Kidney capillary endothelial cell (primary cell): Measurements from ENCODE around the gene EXOC7.

ENCODE experiments used
- DNase-seq: peaks from one replicate; pipeline ENCODE4 v3.0.0-alpha.2; 2018; ENCODE audit warnings: low spot score

The EXOC7 gene

DNA sequence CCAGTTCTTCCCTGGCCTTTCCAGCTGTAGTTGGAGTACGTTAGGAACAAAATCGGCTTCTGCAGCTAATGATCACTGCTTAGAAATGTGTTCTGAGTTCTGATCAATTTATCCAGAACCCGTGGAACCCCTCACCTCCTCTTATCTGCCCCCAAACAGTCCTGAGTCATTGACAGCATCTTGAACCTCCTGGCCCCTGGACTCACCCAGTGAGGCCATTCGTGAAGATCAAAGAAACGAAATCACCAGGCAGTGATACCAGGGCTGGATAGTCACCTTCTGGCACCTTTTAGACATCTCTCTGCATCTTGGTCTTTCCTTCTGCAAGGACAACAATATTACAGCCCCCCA lies 17.0 kb upstream of the EXOC7 start:
- DNase-seq = no peak

DNA sequence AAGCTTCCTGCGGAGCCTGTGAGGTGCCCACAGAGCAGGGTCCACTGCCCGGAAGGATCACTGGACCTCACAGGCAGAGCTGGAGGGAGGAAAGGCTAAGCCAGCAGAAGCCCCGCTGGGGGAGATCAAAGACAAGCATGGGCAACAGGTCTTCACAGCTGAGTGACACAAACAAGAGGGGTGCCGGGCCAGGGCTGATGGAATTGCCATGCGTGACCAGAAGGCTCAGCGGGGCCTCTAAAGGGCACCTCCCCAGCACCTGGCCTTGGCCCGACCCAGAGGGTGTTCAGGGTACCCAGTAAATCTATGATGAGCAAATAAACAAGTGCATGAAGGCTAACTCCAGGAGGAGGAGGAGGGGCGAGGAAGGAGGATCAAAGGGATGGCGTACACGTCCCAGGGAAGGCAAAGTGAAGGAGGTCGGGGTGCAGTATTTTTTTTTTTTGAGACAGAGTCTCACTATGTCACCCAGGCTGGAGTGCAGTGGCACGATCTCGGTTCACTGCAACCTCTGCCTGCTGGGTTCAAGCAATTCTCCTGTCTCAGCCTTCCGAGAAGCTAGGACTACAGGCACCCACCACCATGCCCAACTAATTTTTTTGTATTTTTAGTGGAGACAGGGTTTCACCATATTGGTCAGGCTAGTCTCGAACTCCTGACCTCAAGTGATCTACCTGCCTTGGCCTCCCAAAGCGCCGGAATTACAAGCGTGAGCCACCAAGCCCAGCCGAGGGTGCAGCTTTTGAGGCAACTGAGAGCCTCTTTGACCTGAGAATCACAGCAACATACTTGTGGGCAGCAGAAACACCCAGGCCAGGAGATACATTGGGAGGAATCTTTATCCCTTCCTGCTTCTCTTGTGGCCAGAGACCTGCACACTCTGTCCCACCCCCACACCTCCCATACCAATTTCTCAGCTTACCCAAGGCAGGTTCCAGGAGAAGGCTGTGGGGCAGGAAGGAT lies 16.1 kb upstream of the EXOC7 start:
- no peak for DNase-seq

DNA sequence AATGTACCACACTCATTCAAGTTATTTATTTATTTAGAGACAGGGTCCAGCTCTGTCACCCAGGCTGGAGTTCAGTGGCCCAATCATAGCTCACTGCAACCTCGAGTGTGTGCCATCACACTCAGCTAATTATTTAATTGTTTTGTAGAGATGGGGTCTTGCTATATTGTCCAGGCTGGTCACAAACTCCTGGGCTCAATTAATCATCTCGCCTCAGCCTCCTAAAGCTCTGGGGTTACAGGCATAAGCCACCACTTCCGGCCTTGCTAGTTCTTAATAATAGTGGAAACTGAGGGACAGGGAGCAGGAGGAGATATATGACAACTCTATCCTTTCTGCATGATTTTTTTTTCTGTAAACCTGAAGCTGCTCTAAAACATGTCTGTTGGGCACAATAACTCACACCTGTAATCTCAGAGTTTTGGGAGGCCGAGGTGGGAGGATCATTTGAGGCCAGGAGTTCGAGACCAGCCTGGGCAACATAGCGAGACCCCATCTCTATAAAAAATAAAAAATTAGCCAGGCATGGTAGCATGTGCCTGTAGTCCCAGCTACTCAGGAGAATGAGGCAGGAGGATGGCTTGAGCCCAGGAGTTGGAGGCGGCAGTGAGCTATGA lies 11.7 kb upstream of the EXOC7 start:
- DNase-seq = no peak

DNA sequence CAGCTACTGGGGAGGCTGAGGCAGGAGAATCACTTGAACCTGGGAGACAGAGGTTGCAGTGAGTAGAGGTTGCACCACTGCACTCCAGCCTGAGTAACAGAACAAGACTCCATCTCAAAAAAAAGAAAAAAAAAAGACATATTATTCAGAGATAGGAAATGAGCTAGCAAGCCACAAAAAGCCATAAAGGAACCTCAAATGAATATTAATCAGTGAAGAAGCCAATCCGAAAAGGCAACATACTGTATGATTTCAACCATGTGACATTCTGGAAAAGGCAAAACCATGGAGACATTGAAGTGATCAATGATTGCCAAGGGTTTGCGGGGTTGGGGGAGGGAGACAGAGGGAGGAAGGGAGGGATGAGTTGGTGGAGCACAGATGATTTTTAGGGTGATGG lies 8.4 kb upstream of the EXOC7 start:
- no peak for DNase-seq

DNA sequence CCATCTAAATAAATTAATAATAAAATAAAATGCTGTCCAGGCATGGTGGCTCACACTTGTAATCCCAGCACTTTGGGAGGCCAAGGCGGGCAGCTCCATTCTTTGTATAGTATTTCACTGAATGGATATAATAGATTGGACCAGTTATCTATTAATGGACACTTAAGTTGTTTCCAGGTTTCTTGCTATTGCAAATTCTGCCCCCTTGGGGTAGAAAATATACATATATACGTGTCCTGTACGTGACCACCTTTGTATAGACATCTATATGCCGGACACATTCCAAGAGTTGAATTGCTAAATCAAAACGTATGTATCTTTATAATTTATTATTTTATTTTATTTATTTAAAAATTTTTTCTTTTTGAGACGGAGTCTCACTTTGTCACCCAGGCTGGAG lies 3.9 kb upstream of the EXOC7 start:
- no peak for DNase-seq

DNA sequence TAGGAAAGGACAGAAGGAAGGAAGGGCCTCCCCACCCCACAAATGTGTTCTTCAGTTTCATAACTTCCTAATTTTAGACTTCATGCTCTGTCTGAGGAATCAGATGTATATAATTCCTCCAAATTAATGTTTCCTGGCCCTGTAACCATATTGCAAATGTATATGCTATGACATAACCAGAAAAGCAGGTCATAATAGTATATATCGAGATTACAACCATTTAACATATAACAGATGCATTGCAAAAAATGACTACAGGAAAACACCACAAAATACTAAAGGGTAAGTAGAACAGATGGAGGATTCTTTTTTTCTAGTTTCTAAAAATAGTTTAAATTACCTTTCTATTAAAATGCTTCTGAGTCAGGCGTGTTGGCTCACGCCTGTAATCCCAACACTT lies 3.1 kb upstream of the EXOC7 start:
- no peak for DNase-seq

DNA sequence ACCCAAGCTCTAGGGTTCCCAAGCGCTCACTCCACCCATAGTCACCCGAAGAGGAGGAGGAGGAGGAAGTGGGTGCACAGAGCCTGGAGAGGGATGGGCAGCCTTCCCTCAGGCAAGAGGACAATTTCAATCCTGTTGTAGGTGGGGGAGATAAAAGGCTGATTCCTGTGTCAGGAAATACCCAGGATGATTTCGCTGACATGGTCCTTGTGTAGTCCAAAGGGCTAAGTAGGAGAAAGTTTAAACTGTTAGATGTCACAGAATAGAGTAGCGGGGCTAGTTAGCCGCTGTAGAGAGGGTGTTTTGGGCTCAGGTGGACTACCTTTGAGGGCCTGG lies 1.3 kb upstream of the EXOC7 start:
- DNase-seq = no peak

DNA sequence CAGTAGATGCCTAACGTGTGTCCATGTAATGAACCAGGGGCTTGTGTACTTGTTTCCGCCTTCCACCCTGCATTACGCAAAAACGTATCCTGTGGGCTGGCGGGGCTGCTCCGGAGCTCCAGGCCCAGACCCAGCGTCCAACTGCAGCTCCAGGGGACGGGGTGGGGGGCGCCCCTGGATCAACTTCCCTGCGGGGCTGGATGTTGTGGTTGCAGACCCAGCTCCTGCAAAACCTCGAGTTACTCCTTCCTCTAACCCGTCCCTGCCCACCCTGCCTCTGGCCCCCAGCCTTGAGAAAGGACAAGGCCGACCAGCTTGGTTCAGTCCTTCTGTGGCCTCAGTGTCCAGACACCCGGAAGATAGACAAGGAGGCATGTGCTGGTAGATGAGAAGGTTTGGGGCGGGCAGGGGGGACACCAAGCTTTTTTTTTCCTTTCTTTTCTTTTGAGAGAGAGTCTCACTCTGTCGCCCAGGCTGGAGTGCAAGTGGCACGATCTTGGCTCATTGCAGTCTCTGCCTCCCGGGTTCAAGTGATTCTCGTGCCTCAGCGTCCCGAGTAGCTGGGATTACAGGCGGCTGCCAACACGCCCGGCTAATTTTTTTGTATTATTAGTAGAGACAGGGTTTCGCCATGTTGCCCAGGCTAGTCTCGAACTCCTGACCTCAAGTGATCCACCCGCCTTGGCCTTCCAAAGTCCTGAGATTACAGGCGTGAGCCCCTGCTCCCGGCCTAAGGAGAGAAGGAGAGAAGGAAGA lies 731 bp upstream of the EXOC7 start:
- DNase-seq = no peak

DNA sequence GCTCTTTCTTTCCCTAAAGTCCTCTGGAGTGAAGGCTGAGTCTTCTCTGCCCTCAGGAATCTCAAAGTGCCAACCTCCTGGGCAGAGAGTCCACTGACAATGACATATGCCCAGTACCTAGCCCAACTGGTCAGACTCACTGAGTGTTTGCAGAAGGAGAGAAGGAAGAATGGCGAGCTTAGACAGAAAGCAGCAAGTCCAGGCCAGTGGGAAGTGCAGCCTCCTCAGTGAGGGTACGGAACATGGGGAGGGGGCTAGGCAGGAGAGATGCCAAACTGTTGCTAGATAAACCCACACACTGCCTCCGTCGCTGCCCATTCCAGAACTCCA lies 678 bp downstream of the EXOC7 start:
- no peak for DNase-seq

DNA sequence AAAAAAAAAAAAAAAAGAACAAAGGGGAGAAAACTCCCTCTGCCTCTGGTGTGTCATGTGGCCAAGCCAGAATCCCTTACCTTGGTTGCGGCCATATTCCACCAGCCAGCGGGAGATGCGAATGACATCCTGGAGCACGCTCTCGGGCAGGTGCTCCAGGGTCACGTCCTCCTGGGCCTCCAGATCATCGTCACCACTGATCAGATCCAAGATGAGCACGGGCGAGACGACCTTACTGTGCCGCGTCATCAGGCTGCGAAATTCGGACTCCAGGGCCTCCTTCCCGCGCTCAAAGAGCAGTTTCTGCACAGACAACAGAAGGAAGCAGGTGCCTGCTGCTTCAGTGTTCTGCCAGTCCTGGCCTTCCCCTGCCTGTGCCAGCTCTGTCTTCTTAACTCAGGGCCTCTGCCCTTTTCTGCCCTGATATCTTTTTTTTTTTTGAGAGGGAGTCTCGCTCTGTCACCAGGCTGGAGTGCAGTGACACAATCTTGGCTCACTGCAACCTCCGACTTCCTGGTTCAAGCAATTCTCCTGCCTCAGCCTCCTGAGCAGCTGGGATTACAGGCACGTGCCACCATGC lies 5.8 kb downstream of the EXOC7 start:
- DNase-seq = no peak

DNA sequence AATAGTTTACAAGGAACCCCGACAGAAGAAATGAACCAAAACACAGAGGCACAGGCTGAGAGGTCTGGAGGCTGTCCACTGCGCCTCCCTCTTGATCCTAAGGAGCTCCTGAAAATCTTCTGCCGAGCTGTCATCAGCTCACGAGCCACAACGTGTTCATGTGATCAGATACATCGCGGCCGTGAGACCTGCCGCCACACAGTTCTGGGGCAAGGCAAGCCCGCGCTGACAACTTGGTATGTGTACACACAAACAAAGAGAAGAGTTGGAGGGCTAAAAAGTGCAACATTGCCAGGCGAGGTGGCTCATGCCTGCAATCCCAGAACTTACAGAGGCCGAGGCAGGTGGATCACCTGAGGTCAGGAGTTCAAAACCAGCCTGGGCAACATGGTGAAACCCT lies 7.6 kb downstream of the EXOC7 start:
- no peak for DNase-seq

DNA sequence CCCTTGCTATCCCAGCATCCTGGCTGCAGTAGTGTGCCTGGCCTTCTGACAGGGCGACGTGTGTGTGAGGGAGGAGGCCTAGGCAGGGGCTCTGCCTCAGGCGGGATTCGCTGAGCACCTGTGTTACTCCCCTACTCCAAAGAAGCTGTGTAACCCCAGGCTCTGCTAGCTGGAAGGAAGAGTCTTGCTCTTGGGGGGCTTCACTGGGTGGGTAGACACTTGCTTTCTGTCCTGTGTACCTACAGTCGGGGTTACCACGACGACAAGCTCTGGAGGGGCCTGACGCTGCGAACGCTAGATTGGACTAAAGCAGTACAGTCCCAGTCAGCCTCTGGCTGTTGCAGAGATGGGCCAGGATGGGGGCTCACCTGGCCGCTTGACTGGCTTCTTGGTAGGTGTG lies 9.5 kb downstream of the EXOC7 start:
- DNase-seq = no peak

DNA sequence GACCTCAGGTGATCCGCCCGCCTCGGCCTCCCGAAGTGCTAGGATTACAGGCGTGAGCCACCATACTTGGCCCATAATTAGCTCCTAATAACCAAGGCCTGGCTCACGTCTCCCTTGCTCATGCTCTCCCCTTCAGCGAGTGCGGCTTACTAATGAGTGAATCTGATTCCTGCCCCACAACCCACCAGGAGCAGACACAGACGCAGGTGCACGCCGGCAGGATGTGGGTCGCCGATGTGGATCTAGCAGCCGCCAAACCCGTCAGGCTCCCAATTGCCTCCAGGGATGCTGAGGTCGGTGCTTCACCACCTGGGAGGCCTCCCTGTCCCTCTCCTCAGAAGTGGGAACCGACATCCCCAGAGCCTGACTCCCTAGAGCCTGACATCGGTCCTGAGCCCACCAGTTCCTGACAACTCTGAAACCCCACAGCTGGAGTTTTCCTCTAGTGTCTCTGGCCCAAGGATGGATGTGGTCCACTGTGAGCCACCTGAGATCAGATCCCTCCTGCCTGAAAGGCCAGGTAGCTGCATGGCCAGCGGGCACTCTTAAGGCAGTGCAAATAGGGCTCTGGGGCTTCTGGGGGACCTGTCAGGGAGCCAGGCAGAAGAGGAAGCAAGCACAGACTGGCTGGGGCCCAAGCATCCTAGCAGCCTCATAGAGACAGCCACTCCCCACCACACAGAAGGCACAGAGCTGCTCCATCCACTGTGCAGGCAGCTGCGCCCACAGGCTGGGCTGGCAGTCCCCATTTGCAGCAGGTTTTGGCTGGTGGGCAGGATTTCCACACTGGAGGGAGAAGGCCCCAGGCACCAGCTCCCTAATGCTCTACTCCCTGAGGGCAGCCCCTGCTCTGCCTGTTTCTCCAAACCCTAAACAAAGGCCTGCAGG lies 10.8 kb downstream of the EXOC7 start:
- DNase-seq = no peak

DNA sequence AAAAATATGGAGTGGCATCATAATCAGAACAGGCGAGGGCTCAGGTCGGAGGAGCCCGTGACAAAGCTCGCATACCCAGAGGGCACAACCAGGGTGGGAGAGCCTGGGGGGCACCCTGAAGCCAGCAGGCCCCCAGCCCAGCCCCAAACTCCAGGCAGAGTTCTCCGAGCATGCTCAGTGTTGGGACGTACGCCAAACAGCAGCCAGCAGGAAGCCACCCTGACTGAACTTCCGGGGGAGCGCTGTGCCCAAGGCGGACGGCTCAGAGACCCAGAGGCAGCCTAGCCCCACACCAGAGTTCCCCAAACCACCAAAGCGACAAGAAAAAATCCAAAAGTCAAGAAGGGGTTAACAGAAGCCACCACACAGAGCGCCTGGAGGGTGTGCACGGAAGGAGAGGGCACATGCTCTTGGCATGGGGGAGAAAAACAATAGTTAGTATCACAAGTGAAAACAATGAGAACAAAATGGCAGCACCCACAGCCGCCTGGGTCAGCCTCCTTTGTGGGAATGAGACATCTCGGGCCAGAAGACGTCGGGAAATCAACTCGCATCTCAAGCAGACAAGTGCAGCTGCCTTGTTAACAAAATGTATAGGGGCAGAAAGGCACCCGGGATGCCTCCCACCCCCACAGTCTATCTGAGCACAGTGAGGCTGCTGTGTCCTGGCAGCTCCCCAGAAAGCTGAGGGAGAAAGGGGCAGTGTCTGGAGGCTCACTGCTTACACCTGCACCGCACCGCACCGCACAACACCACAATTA lies 11.9 kb downstream of the EXOC7 start:
- no peak for DNase-seq

DNA sequence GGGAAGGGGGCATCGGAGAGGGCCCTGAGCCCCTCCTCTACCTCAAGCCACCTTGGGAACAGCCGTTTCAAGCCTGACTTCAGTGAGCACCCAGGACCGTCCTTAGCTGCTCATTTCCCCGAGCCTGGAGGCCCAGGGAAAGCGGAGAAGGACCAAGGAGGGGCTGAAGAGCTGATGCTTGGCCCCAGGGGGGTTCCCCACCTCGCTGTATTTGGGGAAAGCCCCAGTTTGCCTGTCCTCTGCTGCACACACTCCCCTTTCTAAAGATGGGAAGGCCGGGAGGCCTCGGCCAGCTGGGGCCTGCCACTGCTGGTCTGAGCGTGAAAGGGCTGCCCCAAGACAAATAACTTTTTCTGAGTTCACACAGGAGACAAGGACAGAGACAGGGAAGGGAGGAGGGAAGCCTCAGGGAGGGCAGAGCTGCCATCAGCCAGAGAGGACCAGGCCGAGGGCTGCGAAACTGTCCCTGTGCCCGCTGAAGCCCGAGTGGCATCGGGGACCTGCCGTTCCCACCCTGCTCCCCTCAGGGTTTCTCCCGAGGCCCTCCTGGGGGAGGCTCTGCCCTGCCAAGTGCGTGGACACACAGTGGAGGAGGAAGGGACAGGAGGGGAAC lies 13.0 kb downstream of the EXOC7 start:
- DNase-seq = no peak

DNA sequence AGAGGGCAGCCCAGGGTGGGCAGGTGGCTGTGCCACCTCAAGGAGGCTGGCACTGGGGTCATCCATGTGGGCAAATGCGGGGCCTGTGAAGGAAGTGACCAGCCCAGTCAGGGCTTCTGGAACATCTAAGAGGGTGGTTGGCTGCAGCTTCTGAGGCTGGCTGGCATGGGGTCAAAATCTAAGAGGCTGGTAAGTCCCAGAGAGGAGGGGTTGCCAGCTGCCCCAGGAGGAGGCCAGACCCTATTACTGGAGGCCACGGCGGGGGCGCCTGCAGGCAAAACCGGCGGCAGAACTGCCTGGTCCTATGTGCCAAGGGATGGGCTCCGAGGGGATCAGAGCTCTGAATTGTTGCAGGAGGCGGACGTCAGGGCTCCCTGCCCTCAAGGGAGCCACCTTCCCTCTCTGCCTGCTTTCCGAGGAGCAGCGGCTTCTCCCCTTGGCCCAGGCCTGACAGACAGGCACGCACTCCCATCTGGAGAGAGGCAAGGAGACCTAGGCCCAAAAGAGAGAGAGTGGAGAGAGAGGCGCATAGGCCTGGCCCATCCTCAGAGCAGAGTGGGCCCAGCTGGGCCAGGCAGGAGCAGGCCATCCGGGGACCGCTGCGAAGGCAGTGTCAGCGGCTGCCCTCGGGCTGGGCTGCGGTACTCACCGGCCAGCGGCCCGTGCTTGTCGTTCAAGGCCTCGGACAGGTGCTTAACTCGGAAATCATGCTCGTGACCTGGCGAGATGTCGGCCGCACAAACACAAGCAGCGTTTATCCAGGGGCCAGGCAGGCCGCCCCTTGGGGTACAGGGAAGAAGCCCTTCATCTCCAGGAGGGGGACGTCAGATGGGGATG lies 13.7 kb downstream of the EXOC7 start:
- DNase-seq = no peak

DNA sequence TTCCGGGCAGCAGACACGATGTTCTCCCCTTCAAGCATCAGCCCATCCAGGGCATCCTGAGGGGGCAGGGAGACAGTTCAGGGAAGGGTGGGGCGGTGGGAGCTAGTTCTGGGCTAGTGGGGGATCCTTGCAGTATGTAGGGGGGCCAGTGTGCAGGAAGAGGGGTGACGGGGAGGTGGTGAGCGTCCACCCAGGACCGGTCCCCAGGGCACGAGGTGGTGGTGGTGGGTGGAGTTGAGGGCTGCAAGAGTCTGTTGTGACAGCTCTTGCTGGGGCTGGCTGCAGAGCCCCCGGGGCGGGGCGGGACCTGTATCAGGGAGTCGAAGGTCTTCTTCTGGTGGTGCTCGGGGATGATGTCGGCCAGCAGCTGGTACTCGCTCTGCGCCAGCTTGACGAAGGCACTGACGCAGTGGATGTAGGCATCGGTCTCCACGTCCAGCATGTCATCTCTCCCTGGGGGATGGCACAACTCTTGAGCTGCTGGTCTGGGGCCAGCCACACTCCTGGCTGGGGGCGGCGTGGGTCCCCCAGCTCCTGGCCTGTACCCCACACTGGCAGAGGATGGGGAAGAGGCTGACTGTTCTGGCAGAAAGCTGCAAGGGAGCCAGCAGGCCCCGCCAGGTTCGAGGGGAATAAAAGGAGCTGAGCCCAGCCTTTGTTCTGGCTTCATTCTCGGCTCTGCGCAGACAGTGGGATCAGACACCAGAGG lies 14.6 kb downstream of the EXOC7 start:
- no peak for DNase-seq

DNA sequence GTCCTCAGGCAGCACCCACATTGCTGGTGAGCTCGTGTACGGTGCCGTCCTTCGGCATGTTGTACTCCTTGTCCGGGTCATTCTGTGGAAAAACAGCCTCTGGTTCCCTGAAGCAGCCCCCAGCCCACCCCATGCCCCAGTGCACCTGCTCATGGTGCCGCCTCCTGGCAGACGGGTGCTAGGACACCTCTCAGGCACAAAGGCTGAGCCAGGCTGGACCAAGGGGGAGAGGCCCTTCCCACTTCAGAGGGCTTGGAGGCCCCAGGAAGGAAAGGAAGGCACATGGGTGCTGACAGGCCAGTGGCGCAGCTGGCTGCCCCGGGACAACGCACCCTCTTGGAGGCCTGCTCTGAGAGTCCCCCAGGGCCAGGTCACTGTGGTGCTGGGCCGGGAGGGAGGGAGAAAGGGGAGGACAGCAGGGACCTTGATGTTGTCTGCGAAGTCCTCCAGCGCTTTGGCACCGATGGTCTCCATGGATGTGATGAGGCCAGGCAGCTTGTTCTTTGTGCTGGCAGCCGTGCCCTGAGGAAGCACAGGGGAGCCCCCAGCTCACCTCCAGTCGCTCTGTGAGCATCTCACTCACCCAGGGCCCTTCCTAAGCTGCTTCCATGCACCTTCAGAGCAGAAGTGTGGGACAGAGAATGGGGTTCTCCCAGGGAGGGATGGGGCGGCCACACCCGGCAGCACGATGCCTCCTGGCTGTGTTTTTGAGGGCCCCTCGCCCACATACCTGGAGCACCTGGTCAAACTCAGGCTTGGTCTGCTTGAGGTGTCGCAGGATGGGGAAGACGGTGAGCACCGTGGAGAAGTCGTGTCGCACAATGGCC lies 15.3 kb downstream of the EXOC7 start:
- no peak for DNase-seq
